A549 (cell line): ENCODE data around the gene PDPN. TPM values are rescaled to one million over a fixed set of nuclear protein-coding genes. Genes with fewer than 3 reads are reported as not detected.

ENCODE experiments used
- ATAC-seq, 2 experiments: fragments of 200-7000 bp in 1 of 2; fragments of >200 bp in 1 of 2; cut with Nextera tagmentation in 1 of 2; cut with Tn5 transposase in 1 of 2; 3 replicates each; pipeline versions ENCODE4 v1.8.0 to v1.9.1; 2018 to 2020; ENCODE audit warnings: mild to moderate bottlenecking in 1 of 2, moderate library complexity in 1 of 2
- CTCF ChIA-PET: fragments of 300-600 bp; sonication (Branson Sonifier 250); formaldehyde crosslinking; extraction: SDS; loops from one replicate; lab custom pipeline; 2021; ENCODE audit warnings: antibody characterized with exemption, inconsistent platforms; lab: Yijun Ruan, JAX
- POLR2A ChIA-PET: fragments of 350-600 bp; formaldehyde crosslinking; extraction: SDS; loops from one replicate; lab custom pipeline; 2021; ENCODE audit warnings: antibody characterized with exemption, inconsistent platforms; lab: Yijun Ruan, JAX
- DNase-seq, 2 experiments: peaks; one replicate each; pipeline versions ENCODE4 v3.0.0 to v3.0.0-alpha.2; 2011 to 2016; ENCODE audit warnings: low read depth in 1 of 2, low spot score in 1 of 2
- FAIRE-seq: peaks from 2 replicates; lab custom pipeline; 2011; peaks lifted over from hg19 to GRCh38; lab: Jason Lieb, UNC
- H3K27ac ChIP-seq, 2 experiments: fragments of >200 bp; sonication (Bioruptor Twin); formaldehyde crosslinking; 3 replicates each; pipeline ENCODE4 v1.5.1; 2016 to 2017
- H3K4me1 ChIP-seq: fragments of >200 bp; sonication (Bioruptor Twin); formaldehyde crosslinking; 3 replicates; pipeline ENCODE4 v1.6.1; 2016
- H3K4me2 ChIP-seq: fragments of >200 bp; sonication (Bioruptor Twin); formaldehyde crosslinking; 3 replicates; pipeline ENCODE4 v1.6.1; 2016
- H3K4me3 ChIP-seq: fragments of >200 bp; sonication (Bioruptor Twin); formaldehyde crosslinking; 3 replicates; pipeline ENCODE4 v1.5.1; 2016
- H3K9me3 ChIP-seq: fragments of >200 bp; sonication (Bioruptor Twin); formaldehyde crosslinking; 3 replicates; pipeline ENCODE4 v1.6.1; 2016
- CBX2 ChIP-seq: fragments of 200-600 bp; sonication (generic); IDR thresholded peaks from 2 replicates; pipeline ENCODE4 v1.6.1; 2016; ENCODE audit warnings: low read depth, mild to moderate bottlenecking, borderline replicate concordance
- CEBPB ChIP-seq, 2 experiments: fragments of >200 bp in 1 of 2; sonication (Bioruptor Twin) in 1 of 2; formaldehyde crosslinking in 1 of 2; IDR thresholded peaks; 2 replicates each; pipeline ENCODE4 v1.6.1; 2012 to 2016
- CTCF ChIP-seq: fragments of >200 bp; sonication (Bioruptor Twin); formaldehyde crosslinking; IDR thresholded peaks from 3 replicates; pipeline ENCODE4 v1.5.1; 2016
- EHF ChIP-seq: fragments of 250-450 bp; sonication (Bioruptor Pico); IDR thresholded peaks from 2 replicates; pipeline ENCODE4 v1.5.0; 2020; ENCODE audit warnings: mild to moderate bottlenecking
- EP300 ChIP-seq, 2 experiments: fragments of >200 bp; sonication (Bioruptor Twin); formaldehyde crosslinking; IDR thresholded peaks; 2 replicates in 1 of 2; 3 replicates in 1 of 2; pipeline ENCODE4 v1.6.1; 2016 to 2017
- FOSB ChIP-seq: fragments of 250-450 bp; sonication (Bioruptor Pico); IDR thresholded peaks from 2 replicates; pipeline ENCODE4 v1.5.0; 2020; ENCODE audit warnings: mild to moderate bottlenecking, moderate library complexity
- FOSL2 ChIP-seq, 2 experiments: fragments of 450-650 bp in 1 of 2; fragments of >200 bp in 1 of 2; sonication (Bioruptor Twin) in 1 of 2; formaldehyde crosslinking; IDR thresholded peaks; 2 replicates each; pipeline versions ENCODE4 v1.5.0 to v1.6.1; 2016 to 2020; ENCODE audit warnings: mild to moderate bottlenecking in 1 of 2, moderate library complexity in 1 of 2
- HEYL ChIP-seq: fragments of 250-450 bp; sonication (Bioruptor Pico); IDR thresholded peaks from 2 replicates; pipeline ENCODE4 v1.8.0; 2021; ENCODE audit warnings: mild to moderate bottlenecking, moderate library complexity
- JUN ChIP-seq, 2 experiments: fragments of >200 bp; sonication (Bioruptor Twin); formaldehyde crosslinking; IDR thresholded peaks; 2 replicates in 1 of 2; 3 replicates in 1 of 2; pipeline ENCODE4 v1.6.1; 2016 to 2017
- JUNB ChIP-seq: fragments of >200 bp; sonication (Bioruptor Twin); formaldehyde crosslinking; IDR thresholded peaks from 2 replicates; pipeline ENCODE4 v1.6.1; 2016
- MAFK ChIP-seq: fragments of 450-650 bp; IDR thresholded peaks from 2 replicates; pipeline ENCODE4 v1.6.1; 2014; ENCODE audit not compliant: partially characterized antibody
- PBX3 ChIP-seq: IDR thresholded peaks from 2 replicates; pipeline ENCODE4 v1.6.1; 2012
- POLR2AphosphoS2 ChIP-seq: conservative IDR thresholded peaks from 2 replicates; pipeline ENCODE4 v1.6.1; 2012; ENCODE audit warnings: low read length, improper control_type of control experiment, inconsistent platforms
- RNF2 ChIP-seq: fragments of 200-600 bp; sonication (generic); IDR thresholded peaks from 2 replicates; pipeline ENCODE4 v1.6.1; 2016; ENCODE audit warnings: low read depth, mild to moderate bottlenecking, antibody characterized with exemption, moderate library complexity, borderline replicate concordance
- ZC3H11A ChIP-seq: fragments of 450-650 bp; IDR thresholded peaks from 2 replicates; pipeline ENCODE4 v1.6.1; 2014; ENCODE audit warnings: antibody characterized with exemption, mild to moderate bottlenecking
- ZNF302 ChIP-seq: fragments of 250-450 bp; sonication (Bioruptor Pico); IDR thresholded peaks from 2 replicates; pipeline ENCODE4 v1.9.0; 2021; ENCODE audit warnings: inconsistent platforms, mild to moderate bottlenecking, moderate library complexity
- WGBS: methylation state at CpG from one replicate; pipeline ENCODE4 v1.1.6; 2017; ENCODE audit errors: missing lambda C conversion rate; 5-methylcytosine and 5-hydroxymethylcytosine counted together
- polyA plus RNA-seq, 4 experiments: library from polyadenylated mRNA; depleted of rRNA in 3 of 4; stranded (reverse); fragments of >200 nt; fragmentation: RNase III in 1 of 4; extraction: RNeasy Plus Mini Kit Qiagen cat#74134 plus additional on column Dnase treatment in 1 of 4; gene quantifications; 2 replicates in 3 of 4; 3 replicates in 1 of 4; pipeline ENCODE4 v1.2.3, GENCODE V29; 2011 to 2017

Gene PDPN
- polyA plus RNA-seq, 2 of the 4 experiments (the other 2 are of a cell fraction), result not detected

DNA sequence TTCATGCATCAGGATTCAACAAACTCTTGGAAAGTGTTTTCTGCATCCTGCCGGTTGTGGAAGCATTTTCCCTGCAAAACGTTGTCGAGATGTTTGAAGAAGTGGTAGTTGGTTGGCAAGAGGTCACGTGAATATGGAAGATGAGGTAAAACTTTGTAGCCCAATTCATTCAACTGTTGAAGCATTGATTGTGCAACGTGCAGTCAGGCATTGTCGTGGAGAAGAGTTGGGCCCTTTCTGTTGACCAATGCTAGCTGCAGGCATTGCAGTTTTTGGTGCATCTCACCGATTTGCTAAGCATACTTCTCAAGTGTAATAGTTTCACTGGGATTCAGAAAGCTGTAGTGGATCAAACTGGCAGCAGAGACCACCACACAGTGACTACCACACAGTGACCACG lies 59.4 kb downstream of the PDPN start:
- ChIA-PET POLR2A (no interaction called here), CTCF (no interaction called here)
- H3K9me3 ChIP-seq, result 0 out of 3 replicates have a peak, but pooled peaks cover 3% of the 10 kb centered on the region
- no peaks in the 10 kb centered on the region for H3K4me1 ChIP-seq
- 17% methylated on average over 8 of the region's 8 CpGs for WGBS
- FAIRE-seq, result no peak
- no peak for ATAC-seq
- DNase-seq, result no peak
- H3K4me3 ChIP-seq, result no peak overlapping the region
- no peak overlapping the region for H3K27ac ChIP-seq
- no peak overlapping the region for H3K4me2 ChIP-seq
- TF ChIP-seq ZC3H11A (no peak), CEBPB (IDR thresholded peaks at IDR 0.05) (0 out of 4 replicates have a peak, but pooled peaks of 1 of the 2 experiments have one; percentile 10)
- TF ChIP-seq, all 56 proteins: peak for 1

DNA sequence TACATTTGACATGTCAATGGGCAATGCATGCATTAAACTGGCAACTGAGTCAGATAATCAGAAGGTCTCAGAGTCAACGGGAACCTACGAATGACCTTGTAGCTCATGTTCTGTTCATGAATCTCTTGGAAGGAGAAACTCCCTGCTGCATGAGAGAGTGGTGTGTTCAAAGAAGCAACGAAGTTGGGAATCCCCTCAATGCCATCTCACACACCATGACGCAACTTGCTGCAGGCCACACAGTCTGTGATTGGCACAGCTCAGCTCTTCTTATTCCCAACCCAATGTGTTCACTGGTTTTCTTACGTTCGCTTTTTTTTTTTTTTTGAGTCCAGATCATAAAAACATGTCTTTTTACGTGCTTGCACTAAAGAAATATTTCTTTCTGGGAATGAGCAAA lies 62.9 kb downstream of the PDPN start:
- Histone ChIP-seq H3K4me3 (no peak overlapping the region), H3K27ac (no peak overlapping the region), H3K9me3 (no peaks in the 10 kb centered on the region), H3K4me1 (no peaks in the 10 kb centered on the region)
- ChIA-PET POLR2A (no interaction called here), CTCF (interaction anchor here (1.7 kb wide), 1 partner anchor 19 kb away, joined by 8 read pairs; no protein-coding TSS in a partner anchor)
- DNase-seq (no peak), FAIRE-seq (no peak)
- TF ChIP-seq FOSL2 (IDR thresholded peaks at IDR 0.05), result no peak
- TF ChIP-seq FOSL2 (CRISPR knock-in tag; IDR thresholded peaks at IDR 0.05), result no peak
- TF ChIP-seq RNF2, result no peak
- no peak for TF ChIP-seq HEYL (CRISPR knock-in tag)
- no peak for TF ChIP-seq CEBPB (IDR thresholded peaks at IDR 0.05)
- TF ChIP-seq CBX2, result no peak
- no peak for TF ChIP-seq FOSB
- no peak for TF ChIP-seq EHF (CRISPR knock-in tag)
- no peak for TF ChIP-seq EP300 (IDR thresholded peaks at IDR 0.05)
- TF ChIP-seq PBX3, result no peak
- TF ChIP-seq, all 56 proteins: peak for 0
- ATAC-seq, result no peak
- 62% methylated on average over 7 of the region's 7 CpGs for WGBS
- H3K4me2 ChIP-seq, result no peak overlapping the region

DNA sequence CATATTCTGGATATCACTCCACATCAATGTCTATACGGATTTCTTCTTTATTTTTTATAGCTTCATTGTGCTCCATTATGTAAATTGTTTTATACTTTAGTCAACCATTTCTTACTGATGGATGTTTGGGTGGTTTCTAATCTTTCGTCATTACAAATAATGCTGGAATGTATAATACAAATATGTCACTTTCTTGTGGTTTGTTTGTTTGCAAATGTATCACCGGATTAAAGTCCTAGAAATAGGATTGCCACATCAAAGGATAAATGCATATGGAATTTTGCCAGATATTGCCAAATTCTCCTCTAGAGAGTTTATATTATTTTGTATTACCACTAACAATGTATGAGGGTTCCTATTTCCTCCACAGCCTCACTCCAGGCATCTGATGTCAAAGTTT lies 67.6 kb downstream of the PDPN start:
- CTCF ChIA-PET, result no interaction called here
- DNase-seq, result peak in 1 of 2 experiments; percentile 14
- H3K4me3 ChIP-seq, result no peak overlapping the region
- no peak overlapping the region for H3K27ac ChIP-seq
- no peak overlapping the region for H3K4me2 ChIP-seq
- TF ChIP-seq CTCF (no peak), HEYL (CRISPR knock-in tag) (no peak), ZNF302 (CRISPR knock-in tag) (no peak), CEBPB (IDR thresholded peaks at IDR 0.05) (peak; percentile 30 to 53; a peak in 1 of 4 replicates), JUNB (peak; percentile 28; the same call in 1 of the 2 replicates)
- no peaks in the 10 kb centered on the region for H3K9me3 ChIP-seq
- no peaks in the 10 kb centered on the region for H3K4me1 ChIP-seq
- ATAC-seq, result no peak
- POLR2A ChIA-PET, result no interaction called here
- WGBS, result 4% methylated on average over 3 of the region's 3 CpGs
- FAIRE-seq, result no peak

DNA sequence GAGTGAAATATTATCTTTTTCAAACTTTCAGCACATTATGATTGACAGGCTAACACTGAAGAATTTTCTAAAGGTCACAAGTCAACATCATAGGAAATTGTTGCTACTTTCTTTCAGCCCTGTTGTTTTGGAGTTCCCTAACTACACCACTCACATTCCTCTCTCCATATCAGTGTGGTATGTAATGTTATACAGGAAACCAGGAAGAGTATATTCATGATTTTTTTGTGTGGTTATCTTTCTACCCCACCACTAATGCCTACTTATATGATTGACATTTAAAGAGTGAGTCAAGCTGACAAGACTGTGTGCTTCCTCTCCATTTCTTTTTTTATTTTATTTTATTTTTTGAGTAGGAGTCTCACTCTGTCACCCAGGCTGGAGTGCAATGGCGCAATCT lies 68.6 kb downstream of the PDPN start:
- ATAC-seq (no peak), DNase-seq (no peak), FAIRE-seq (no peak)
- WGBS, result 15% methylated on average over 1 of the region's 1 CpG
- CTCF ChIA-PET, result interaction anchor here (0.9 kb wide), 1 partner anchor 12 kb away, joined by 3 read pairs; no protein-coding TSS in a partner anchor
- Histone ChIP-seq H3K27ac (no peak overlapping the region), H3K4me2 (no peak overlapping the region), H3K9me3 (no peaks in the 10 kb centered on the region), H3K4me1 (no peaks in the 10 kb centered on the region), H3K4me3 (no peak overlapping the region)
- POLR2A ChIA-PET, result no interaction called here
- TF ChIP-seq JUN (IDR thresholded peaks at IDR 0.05), result no peak
- TF ChIP-seq CEBPB (IDR thresholded peaks at IDR 0.05), result no peak
- TF ChIP-seq MAFK, result no peak
- TF ChIP-seq POLR2AphosphoS2, result no peak
